ENCODE results near the gene STRIP1.
A peak's percentile ranks its signal among the peaks of the same experiment; 100 is the strongest.

STRIP1 gene

DNA sequence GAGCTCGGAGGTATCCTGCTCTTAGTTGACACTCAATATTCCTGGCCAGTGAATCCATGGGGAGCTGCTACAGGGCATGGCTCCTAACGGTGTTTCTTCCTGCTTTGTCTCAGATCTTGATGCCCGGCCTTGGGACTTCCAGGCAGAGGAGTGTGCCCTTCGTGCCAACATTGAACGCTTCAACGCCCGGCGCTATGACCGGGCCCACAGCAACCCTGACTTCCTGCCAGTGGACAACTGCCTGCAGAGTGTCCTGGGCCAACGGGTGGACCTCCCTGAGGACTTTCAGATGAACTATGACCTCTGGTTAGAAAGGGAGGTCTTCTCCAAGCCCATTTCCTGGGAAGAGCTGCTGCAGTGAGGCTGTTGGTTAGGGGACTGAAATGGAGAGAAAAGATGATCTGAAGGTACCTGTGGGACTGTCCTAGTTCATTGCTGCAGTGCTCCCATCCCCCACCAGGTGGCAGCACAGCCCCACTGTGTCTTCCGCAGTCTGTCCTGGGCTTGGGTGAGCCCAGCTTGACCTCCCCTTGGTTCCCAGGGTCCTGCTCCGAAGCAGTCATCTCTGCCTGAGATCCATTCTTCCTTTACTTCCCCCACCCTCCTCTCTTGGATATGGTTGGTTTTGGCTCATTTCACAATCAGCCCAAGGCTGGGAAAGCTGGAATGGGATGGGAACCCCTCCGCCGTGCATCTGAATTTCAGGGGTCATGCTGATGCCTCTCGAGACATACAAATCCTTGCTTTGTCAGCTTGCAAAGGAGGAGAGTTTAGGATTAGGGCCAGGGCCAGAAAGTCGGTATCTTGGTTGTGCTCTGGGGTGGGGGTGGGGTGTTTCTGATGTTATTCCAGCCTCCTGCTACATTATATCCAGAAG is 19.4 kb downstream of the STRIP1 start:
- peak; percentile 97 for TF ChIP-seq CTCF (conservative IDR thresholded peaks at IDR 0.05)
- no peak overlapping the region for H3K27ac ChIP-seq

DNA sequence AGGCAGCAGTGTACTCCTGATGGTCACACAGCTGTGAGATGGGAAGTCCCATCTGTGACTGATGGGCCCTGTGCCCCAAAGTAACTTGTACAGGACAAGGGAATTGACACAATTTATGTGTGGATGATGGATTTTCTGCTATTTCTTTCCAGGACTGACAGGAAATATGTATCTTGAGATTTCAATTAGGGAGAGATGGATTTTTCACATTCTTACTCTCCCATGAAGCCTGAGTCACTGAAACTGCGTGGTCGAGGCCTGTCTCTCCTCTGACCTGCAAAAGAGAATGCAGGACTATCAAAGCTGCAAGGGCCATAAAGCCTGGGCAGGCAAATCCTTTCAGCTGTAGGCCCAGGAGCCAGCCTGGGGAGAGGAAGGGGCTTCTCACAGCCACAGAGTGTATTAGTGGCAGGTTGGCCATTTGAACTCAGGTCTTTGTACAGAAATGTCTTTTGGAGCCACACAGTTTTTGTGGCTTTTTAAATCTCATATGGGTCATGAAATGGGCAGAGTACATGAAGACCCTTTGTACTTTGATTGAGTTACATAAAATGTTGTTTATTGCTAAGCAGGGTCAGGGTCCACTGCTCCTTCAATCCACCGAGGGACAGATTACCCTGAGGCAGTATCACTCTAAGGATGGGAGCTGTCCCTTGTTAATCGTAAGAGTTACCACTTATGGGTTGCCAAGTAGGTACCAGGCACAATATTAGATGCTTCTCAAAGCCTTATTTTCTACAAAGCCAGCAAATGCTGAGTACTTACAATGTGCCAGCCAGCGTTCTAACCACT is 21.3 kb downstream of the STRIP1 start:
- TF ChIP-seq CTCF (conservative IDR thresholded peaks at IDR 0.05): no peak
- no peak overlapping the region for H3K27ac ChIP-seq

GRCh38 chr1:110056285-110056683 is 21.9 kb downstream of the STRIP1 start:
- no peak overlapping the region for H3K27ac ChIP-seq
- TF ChIP-seq CTCF (conservative IDR thresholded peaks at IDR 0.05): no peak

GRCh38 chr1:110056776-110057175 is 22.4 kb downstream of the STRIP1 start:
- no peak for TF ChIP-seq CTCF (conservative IDR thresholded peaks at IDR 0.05)
- no peak overlapping the region for H3K27ac ChIP-seq

DNA sequence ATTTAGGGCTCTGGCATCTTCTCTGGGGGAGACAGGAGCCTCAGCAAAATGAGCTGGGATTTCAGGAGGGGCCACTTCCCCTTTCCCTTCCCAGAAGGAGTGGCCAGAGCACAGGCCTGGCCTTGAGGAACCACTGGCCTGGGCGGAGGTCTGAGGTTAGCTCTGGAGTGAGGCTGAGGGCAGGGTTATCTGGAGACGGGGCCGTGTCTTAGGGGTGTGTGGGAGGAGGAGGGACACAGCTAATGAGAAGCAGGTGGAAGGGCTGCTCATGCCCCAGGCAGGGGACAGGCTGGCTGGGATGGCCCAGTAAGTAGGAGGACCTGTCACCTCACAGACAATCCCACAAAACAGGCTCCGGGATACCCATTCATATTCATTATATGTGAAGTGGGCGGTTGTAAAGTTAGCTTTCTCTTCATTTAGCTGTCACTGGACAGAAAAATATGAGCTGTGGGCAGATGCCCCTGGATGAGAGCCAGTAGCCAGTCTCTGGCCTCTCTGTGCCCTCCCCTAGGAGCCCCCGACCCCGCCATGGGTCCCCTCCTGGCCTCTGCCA is 23.6 kb downstream of the STRIP1 start:
- no peak overlapping the region for H3K27ac ChIP-seq
- no peak for TF ChIP-seq CTCF (conservative IDR thresholded peaks at IDR 0.05)

- no peak for TF ChIP-seq CTCF (conservative IDR thresholded peaks at IDR 0.05)
Observed at GRCh38 chr1:110058591-110058990, 24.2 kb downstream of the STRIP1 start.

More at GRCh38 chr1:110058591-110058990, 24.2 kb downstream of the STRIP1 start:
- H3K27ac ChIP-seq: no peak overlapping the region

Measured in VCaP (cell line).